Stimulated activated naive CD4-positive, alpha-beta T cell (primary cell): Measurements from ENCODE around the gene RPS2.

Source experiments
- DNase-seq, 6 experiments: peaks; one replicate each; lab custom pipeline; 2025; lab: John Stamatoyannopoulos, UW

Gene RPS2

DNA sequence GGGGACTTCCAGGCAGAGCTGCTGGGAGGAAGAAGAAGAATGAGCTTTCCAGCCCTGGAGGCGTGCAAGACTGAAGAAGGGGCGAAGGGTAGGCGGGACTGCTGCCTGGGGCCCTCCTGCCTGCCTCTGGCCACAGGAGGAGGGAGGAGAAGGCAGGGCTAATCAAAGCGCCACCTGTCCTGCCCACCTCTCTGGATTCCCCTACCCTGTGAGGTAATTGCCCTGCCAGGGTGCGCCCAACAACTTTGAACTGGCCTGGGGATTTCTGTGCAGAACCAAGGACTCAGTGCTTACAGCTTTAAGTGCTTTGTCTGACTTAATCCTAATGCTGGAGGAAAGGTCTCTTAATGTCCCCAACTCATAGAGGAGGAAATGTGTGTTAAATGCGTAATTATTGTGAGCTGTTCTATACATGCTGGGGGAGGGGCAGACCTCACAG lies 16.8 kb upstream of the RPS2 start, which contains the start of gene NOXO1:
TSS of gene NOXO1 (minus strand) at position 72 of the 439 bp plus-strand sequence. CDS start 290 bp downstream, outside the sequence.
- no peak for DNase-seq

DNA sequence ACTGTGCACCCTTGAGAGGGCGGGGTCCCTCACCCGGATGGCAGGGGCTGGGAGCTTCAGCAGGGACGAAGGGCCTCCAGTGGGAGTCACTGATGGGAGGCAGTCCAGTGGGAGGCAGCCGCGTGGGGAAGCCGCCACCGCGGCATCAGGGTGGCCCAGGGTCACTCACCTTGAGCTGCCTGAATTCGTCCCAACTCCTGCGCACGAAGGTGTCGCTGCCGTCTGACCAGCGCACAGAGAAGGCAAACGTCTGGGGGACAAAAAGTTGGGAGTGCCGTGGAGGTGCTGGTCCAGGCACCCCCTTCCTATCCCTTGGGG lies 16.1 kb upstream of the RPS2 start:
- DNase-seq, result no peak

- DNase-seq, result no peak
These were observed 15.6 kb upstream of the RPS2 start for GRCh38 chr16:1980030-1980769.

DNA sequence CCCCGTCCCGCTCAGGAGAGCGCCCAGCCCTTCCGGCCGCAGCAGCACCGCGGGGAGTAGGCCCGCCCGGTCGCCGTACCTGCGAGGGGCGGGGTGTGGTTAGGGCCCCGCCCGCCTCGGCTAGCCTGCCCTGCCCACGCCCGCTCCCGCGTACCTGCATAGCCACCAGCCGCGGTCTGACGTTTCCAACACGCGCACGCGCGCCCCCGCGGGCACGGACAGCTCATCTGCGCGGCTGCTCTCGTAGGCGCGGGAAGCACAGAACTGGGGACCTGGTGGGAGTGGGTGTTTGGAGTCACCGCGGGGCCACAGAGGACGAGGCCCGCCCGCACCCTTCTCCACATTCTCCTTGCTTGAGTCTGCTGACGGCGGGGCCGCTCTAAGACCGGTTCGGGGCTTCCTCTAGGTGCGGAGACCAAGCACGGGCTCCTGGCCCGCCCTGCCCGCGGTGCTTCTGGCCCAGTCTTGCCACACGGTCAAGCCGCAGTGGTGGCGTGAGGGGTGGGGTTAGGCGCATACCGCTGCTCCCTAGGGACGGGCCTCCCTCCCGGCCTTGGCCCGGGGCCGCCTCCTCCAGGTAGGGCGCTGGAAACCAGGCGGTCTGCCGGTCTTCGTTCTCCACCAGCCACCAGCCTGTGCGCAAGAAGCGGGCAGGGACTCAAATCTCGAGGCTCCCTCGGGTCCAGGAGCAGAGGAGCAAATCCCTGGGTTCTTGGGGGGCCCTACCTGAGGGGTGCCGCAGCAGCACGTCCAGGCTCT lies 14.8 kb upstream of the RPS2 start:
- no peak for DNase-seq

GRCh38 chr16:1978476-1979120 lies 14.0 kb upstream of the RPS2 start:
- DNase-seq, result no peak

DNA sequence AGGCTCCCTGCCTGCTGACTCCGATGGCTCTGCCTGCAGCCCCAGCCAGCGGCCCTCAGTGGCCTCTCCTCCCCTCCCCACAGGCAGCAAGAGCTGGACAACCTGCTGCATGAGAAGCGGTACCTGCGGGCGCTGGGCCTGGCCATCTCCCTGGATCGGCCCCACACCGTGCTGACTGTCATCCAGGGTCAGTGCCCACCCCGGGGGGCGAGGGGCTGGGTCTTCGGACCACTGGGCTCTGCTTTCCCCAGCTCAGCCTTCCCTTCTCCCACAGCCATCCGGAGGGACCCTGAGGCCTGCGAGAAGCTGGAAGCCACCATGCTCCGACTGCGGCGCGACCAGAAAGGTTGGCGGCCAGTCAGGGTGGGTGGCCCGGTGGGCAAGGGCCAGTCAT lies 13.2 kb upstream of the RPS2 start:
- no peak for DNase-seq

DNA sequence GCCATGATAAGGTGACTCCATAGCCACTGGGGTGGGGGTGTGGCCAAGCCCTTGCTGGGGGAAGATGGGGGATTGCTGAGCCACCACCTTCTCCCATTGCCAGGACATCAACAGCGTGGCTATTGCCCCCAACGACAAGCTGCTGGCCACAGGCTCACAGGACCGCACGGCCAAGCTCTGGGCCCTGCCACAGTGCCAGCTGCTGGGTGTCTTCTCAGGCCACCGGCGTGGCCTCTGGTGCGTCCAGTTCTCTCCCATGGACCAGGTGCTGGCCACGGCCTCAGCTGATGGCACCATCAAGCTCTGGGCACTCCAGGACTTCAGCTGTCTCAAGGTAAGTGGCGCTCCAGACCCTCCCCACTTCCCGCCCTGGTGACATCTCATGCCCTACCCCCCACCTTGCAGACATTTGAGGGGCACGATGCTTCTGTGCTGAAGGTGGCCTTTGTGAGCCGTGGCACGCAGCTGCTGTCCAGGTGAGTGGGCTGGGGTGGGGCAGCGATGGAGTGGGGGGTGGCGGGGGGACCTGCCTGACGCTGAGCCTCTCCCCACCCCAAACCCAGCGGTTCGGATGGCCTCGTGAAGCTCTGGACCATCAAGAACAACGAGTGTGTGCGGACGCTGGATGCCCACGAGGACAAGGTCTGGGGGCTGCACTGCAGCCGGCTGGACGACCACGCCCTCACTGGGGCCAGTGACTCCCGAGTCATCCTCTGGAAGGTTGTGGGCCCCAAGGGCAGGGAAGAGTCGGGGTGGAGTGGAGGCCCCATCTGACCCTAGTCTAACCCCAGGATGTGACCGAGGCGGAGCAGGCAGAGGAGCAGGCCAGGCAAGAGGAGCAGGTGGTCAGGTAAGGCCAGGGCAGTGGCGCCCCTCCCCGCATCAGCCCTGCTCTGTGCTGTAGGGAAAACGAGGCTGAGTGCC lies 12.6 kb upstream of the RPS2 start:
- DNase-seq, result no peak

DNA sequence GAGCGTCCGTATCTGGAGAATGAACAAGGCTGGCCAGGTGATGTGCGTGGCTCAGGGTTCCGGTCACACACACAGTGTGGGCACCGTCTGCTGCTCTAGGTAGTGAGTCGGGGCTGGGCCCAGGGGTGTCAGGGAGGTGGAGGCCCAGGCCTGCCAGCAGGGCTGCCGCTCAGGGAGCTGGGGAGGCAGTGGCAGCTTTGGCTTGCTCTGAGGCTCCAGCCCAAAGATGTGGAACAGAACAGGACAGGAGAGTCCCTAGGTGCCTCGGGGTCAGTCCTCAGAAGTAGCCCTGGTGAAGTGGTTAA lies 11.5 kb upstream of the RPS2 start:
- no peak for DNase-seq

- DNase-seq, result no peak
These were observed 11.0 kb upstream of the RPS2 start for GRCh38 chr16:1975432-1976215.

GRCh38 chr16:1974157-1975070 lies 9.8 kb upstream of the RPS2 start:
- DNase-seq, result no peak

DNA sequence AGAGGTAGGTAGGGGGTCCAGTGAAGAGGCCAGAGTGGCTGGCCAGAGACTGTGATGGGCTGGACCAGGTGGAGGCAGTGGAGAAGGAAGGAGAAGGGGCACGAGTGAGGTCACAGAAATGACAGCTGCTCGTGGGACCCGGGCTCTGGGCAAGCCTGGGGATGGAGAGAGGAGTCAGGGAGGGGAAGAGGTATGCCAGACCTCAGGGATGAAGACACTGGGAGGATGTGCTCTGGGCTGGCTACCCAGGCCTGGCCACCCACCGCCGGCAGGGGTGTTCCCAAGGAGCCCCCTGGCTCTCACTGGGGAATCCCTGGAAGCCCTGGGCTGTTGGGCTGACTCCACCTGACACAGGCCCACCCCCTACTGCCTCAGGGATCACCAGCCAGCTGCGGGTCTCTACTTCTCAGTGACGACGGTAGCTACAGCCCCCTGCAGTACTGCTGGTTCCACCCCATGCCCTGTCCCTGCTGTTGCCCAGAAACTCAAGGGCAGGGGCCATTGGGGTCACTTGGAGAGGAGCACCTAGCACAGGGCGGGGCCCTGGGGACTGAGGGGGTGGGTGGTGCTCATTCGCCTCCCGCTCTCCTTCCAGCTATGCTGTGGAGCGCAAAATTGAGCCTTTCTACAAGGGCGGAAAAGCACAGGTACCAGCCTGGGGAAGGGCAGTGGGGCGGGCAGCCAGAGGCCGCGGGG lies 9.0 kb upstream of the RPS2 start:
- no peak for DNase-seq

DNA sequence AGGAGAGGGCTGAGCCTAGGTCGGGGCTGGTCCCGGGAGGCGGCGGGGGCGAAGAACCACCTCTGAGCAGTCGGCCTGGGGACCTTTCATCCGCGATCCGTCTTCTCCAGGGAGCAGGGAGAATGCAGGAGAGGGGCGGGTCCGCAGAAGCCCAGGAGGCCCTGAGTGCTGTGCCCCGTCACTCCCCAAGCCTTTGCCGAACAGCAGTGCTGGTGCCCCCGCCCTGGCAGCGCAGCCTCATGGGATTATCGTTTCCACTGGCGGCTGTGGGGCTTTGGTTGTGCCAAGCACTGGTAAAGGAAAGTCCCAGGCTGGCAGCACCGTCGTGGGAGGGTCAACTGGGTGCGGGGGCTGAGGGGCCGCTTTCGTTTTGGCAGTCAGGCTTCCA lies 7.9 kb upstream of the RPS2 start:
- DNase-seq, result peak in 1 of 6 experiments; percentile 16

GRCh38 chr16:1971796-1972489 lies 7.3 kb upstream of the RPS2 start, which contains the start of gene TBL3:
TSS of gene TBL3 (plus strand) at chr16:1972053. CDS start at chr16:1972165, 112 bp downstream.
- peak; percentile 93 to 97 (median 95) for DNase-seq

GRCh38 chr16:1968146-1968953 lies 3.7 kb upstream of the RPS2 start:
- no peak for DNase-seq

GRCh38 chr16:1966460-1966859 lies 1.8 kb upstream of the RPS2 start, which contains the start of gene RNF151:
TSS of gene RNF151 (plus strand) at chr16:1966856. CDS start at chr16:1966882, 26 bp downstream.
- DNase-seq, result no peak

- no peak for DNase-seq
These were observed 873 bp upstream of the RPS2 start for GRCh38 chr16:1965396-1966001.

GRCh38 chr16:1963806-1964505 lies 670 bp downstream of the RPS2 start:
- peak in 2 of 6 experiments; percentile 60 to 79 for DNase-seq
